AG04449 (cell line): ENCODE data around the gene MTERF4.

ENCODE experiments used
- CTCF ChIA-PET: fragments of 350-600 bp; formaldehyde crosslinking; extraction: SDS; loops from one replicate; lab custom pipeline; 2021; ENCODE audit warnings: antibody characterized with exemption; lab: Yijun Ruan, JAX
- POLR2A ChIA-PET: fragments of 400-600, 350-600 bp; formaldehyde crosslinking; extraction: SDS; loops from one replicate; lab custom pipeline; 2020; ENCODE audit warnings: antibody characterized with exemption, inconsistent platforms; lab: Yijun Ruan, JAX
- DNase-seq: peaks from one replicate; pipeline ENCODE4 v3.0.0-alpha.2; 2010; ENCODE audit warnings: low read depth, low spot score
- H3K4me3 ChIP-seq: 2 replicates; pipeline ENCODE4 v1.5.1; 2011; ENCODE audit warnings: low read depth, mild to moderate bottlenecking, control low read depth, low read length
- CTCF ChIP-seq: IDR thresholded peaks from one replicate; pipeline ENCODE4 v1.5.1; 2011; ENCODE audit warnings: mild to moderate bottlenecking, moderate library complexity, low read length, control low read depth, inconsistent platforms; ENCODE audit not compliant: insufficient read depth; ENCODE audit errors: missing control alignments

MTERF4 gene

GRCh38 chr2:241074901-241075540 lies 27.1 kb downstream of the MTERF4 start:
- POLR2A ChIA-PET, result no interaction called here
- CTCF ChIA-PET, result no interaction called here
- no peak for DNase-seq
- no peak overlapping the region for H3K4me3 ChIP-seq
- TF ChIP-seq CTCF, result no peak

GRCh38 chr2:241074065-241074818 lies 27.8 kb downstream of the MTERF4 start:
- TF ChIP-seq CTCF, result no peak
- no peak overlapping the region for H3K4me3 ChIP-seq
- POLR2A ChIA-PET, result no interaction called here
- CTCF ChIA-PET, result no interaction called here
- no peak for DNase-seq

- no peak for TF ChIP-seq CTCF
- POLR2A ChIA-PET, result no interaction called here
- no peak for DNase-seq
- CTCF ChIA-PET, result no interaction called here
- no peak overlapping the region for H3K4me3 ChIP-seq
Observed at GRCh38 chr2:241073166-241074064, 28.7 kb downstream of the MTERF4 start.

- no peak overlapping the region for H3K4me3 ChIP-seq
- POLR2A ChIA-PET, result no interaction called here
- CTCF ChIA-PET, result no interaction called here
- no peak for DNase-seq
- TF ChIP-seq CTCF, result no peak
Observed at GRCh38 chr2:241072553-241073165, 29.4 kb downstream of the MTERF4 start.

- ChIA-PET CTCF (no interaction called here), POLR2A (no interaction called here)
- no peak for DNase-seq
- no peak for TF ChIP-seq CTCF
- no peak overlapping the region for H3K4me3 ChIP-seq
Observed at GRCh38 chr2:241072151-241072550, 29.9 kb downstream of the MTERF4 start.
